Activated gamma-delta T cell treated with Interleukin-2 at 50 U/mL for 16 hours (primary cell): ENCODE measurements around the gene BTRC.

Source experiments
- DNase-seq: peaks from one replicate; pipeline ENCODE4 v3.0.0-alpha.2; 2020

BTRC gene

GRCh38 chr10:101446947-101447346, 93.0 kb downstream of the BTRC start:
- no peak for DNase-seq

GRCh38 chr10:101447477-101447876, 93.5 kb downstream of the BTRC start:
- no peak for DNase-seq

GRCh38 chr10:101450277-101451080, 96.5 kb downstream of the BTRC start:
- DNase-seq: no peak

GRCh38 chr10:101451261-101451660, 97.3 kb downstream of the BTRC start:
- no peak for DNase-seq

- no peak for DNase-seq
Observed at GRCh38 chr10:101451667-101452069, 97.7 kb downstream of the BTRC start.

- no peak for DNase-seq
Observed at GRCh38 chr10:101452176-101452575, 98.2 kb downstream of the BTRC start.

GRCh38 chr10:101452593-101452992, 98.6 kb downstream of the BTRC start:
- no peak for DNase-seq

- DNase-seq: no peak
Observed at GRCh38 chr10:101453318-101453717, 99.4 kb downstream of the BTRC start.

GRCh38 chr10:101453791-101454718, 100.1 kb downstream of the BTRC start:
- DNase-seq: no peak

GRCh38 chr10:101458869-101459268, 104.9 kb downstream of the BTRC start:
- DNase-seq: no peak

GRCh38 chr10:101464082-101464481, 110.1 kb downstream of the BTRC start:
- no peak for DNase-seq

- no peak for DNase-seq
Observed at GRCh38 chr10:101464599-101464998, 110.6 kb downstream of the BTRC start.

- DNase-seq: no peak
Observed at GRCh38 chr10:101466016-101466912, 112.3 kb downstream of the BTRC start.

GRCh38 chr10:101467286-101467770, 113.4 kb downstream of the BTRC start:
- DNase-seq: peak; percentile 16

GRCh38 chr10:101468159-101468558, 114.2 kb downstream of the BTRC start:
- DNase-seq: no peak

GRCh38 chr10:101476383-101476782, 122.4 kb downstream of the BTRC start:
- no peak for DNase-seq

GRCh38 chr10:101478956-101479355, 125.0 kb downstream of the BTRC start:
- no peak for DNase-seq

GRCh38 chr10:101481256-101481655, 127.3 kb downstream of the BTRC start:
- no peak for DNase-seq

- no peak for DNase-seq
Observed at GRCh38 chr10:101482568-101482967, 128.6 kb downstream of the BTRC start.

GRCh38 chr10:101484175-101484745, 130.3 kb downstream of the BTRC start:
- DNase-seq: no peak

GRCh38 chr10:101485207-101485606, 131.2 kb downstream of the BTRC start:
- DNase-seq: no peak
